ENCODE measurements around the gene ACKR2. TPM values are rescaled to one million over a fixed set of nuclear protein-coding genes. Genes with fewer than 3 reads are reported as not detected.

Gene ACKR2
- total RNA-seq, 1 experiment from 2014 or later = not detected

DNA sequence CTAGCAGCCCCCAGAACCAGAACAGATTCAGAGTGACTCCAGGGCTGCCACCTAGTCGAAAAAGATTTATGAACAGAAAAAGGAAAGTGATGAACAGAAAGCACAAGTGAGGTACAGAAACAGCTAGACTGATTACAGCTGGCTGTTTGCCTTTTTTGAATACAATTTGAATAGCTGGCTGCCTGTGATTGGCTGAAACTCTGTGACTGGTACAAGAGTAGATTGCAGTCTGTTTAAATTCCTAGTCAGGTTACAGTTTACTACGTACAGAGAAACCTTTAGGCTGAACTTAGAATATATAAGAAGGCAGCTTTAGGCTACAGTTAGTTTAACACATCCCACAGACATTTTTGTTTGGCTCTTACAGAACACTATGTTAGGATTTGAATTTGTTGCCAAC is 46.2 kb upstream of the ACKR2 start:
- H2AFZ ChIP-seq (ENCODE audit: low read length) = no peak overlapping the region
- no peaks in the 10 kb centered on the region for H3K79me2 ChIP-seq (ENCODE audit: insufficient read depth, low read length)
- H4K8ac ChIP-seq (replicated peaks; ENCODE audit: insufficient read length, low read depth, low read length) = no peak overlapping the region
- Mint-ChIP-seq H3K4me3 (no peak overlapping the region), H3K36me3 (ENCODE audit: insufficient read depth in 1 of 3, low read depth in 3 of 3) (no peaks in the 10 kb centered on the region; a peak in 1 of 7 replicates), H3K9me3 (no peaks in the 10 kb centered on the region), H3K27me3 (ENCODE audit: low read depth) (peaks cover 14% of the 10 kb centered on the region), H3K27ac (no peak overlapping the region), H3K4me1 (peaks cover 22 to 26% of the 10 kb centered on the region in 2 experiments)
- H3K4me1 ChIP-seq (ENCODE audit: insufficient read depth, low read length) = no peaks in the 10 kb centered on the region
- H3T11ph ChIP-seq (ENCODE audit: low read length) = no peak overlapping the region
- no peak overlapping the region for H3K4ac ChIP-seq (ENCODE audit: low read depth, low read length)
- no peak overlapping the region for H2AK5ac ChIP-seq (ENCODE audit: insufficient read length, low read length)
- no peaks in the 10 kb centered on the region for H3K9me3 ChIP-seq (ENCODE audit: control insufficient read depth, low read depth, low read length)
- no peak overlapping the region for H4K91ac ChIP-seq (ENCODE audit: insufficient read length, low read depth, low read length)
- no peak overlapping the region for H3K14ac ChIP-seq (ENCODE audit: insufficient read depth, low read length)
- H3K18ac ChIP-seq (ENCODE audit: insufficient read length, low read depth, low read length) = no peak overlapping the region
- no peak overlapping the region for H4K5ac ChIP-seq (ENCODE audit: insufficient read length, low read depth, low read length)
- no peak overlapping the region for H2BK20ac ChIP-seq (ENCODE audit: low read depth, low read length, poor library complexity, severe bottlenecking)
- no CpG with 5 or more reads among the region's 2 CpGs for WGBS (ENCODE audit: extremely low coverage, insufficient read length, low lambda C conversion rate)
- no peak overlapping the region for H3K23ac ChIP-seq (ENCODE audit: insufficient read length, low read depth, low read length)
- no peaks in the 10 kb centered on the region for H4K20me1 ChIP-seq (ENCODE audit: control insufficient read depth, insufficient read depth, insufficient read length)
- no peak overlapping the region for H3K56ac ChIP-seq (ENCODE audit: insufficient read length, low read depth, low read length)
- no peaks in the 10 kb centered on the region for H3K23me2 ChIP-seq (ENCODE audit: insufficient read length, low read depth, low read length, poor library complexity, severe bottlenecking)
- H2BK12ac ChIP-seq (ENCODE audit: insufficient read length, low read depth, low read length) = no peak overlapping the region
- H3K27me3 ChIP-seq (ENCODE audit: insufficient read depth, low read length) = no peaks in the 10 kb centered on the region
- DNase-seq = no peak
- no peak overlapping the region for H2BK120ac ChIP-seq (ENCODE audit: low read depth, low read length, poor library complexity, severe bottlenecking)
- no peak overlapping the region for H3K9ac ChIP-seq (ENCODE audit: extremely low read depth, insufficient read length, low read length)
- H2BK15ac ChIP-seq (ENCODE audit: low read depth, low read length) = no peak overlapping the region
- no peak overlapping the region for H2BK5ac ChIP-seq (ENCODE audit: insufficient read length, low read length)
- H3K27ac ChIP-seq (ENCODE audit: insufficient read length, low read depth, low read length) = no peak overlapping the region
- H3K79me1 ChIP-seq (ENCODE audit: insufficient read depth, low read depth, low read length, poor library complexity, severe bottlenecking) = no peaks in the 10 kb centered on the region
- no peak overlapping the region for H3K4me2 ChIP-seq (ENCODE audit: insufficient read depth, insufficient read length, low read length)
- no peak for TF ChIP-seq CTCF (conservative IDR thresholded peaks at IDR 0.05)
